Stimulated activated CD4-positive, alpha-beta T cell treated with anti-CD3 and anti-CD28 coated beads, TNF-alpha, amount 100 ng/mL, for 48 hours (primary cell): Measurements from ENCODE around the gene TMEM138.

Experiments
- DNase-seq, 3 donors: peaks; one replicate each; pipeline ENCODE4 v3.0.0-alpha.2; 2020; ENCODE audit warnings: low read depth in 3 of 3

The TMEM138 gene

DNA sequence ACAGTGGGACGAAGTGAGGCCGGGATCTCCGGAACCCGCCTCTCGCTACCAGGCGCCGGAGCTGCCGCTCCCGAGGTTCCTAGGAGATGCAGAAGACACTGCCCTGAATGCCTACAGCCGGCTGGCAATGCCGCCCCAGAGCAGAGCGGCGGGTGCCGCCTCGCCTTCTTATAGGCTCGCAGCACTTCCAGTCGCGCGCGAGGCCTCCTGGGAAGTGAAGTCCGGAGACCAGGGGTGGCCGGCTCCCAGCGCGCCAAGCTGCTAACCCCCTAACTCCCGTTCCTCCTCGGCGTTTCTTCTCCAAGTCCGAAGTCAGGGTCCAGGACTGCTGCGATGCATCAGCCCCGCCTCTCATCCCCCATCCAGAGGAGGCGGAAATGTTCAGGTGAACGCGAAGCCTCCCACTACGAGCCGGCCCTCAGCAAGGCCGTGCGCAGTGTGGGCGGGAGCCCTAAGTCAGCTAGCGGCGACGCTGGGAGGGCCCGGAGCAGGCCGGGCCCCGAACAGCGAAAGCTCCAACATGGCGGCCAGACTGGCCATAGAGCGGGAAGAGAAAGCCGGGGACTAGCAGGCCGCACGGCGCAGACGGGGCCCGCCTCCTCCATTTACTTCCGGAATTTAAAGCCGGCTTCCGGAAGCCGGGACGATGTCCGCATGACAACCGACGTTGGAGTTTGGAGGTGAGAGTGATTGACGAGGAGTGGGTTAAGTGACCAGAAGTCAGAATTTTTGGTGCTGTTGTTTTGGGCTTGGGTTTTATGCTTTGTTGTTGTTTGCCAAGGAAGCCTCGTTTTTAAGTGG lies at the start of gene TMEM138, which contains the start of gene CYB561A3:
Gene TMEM138 (plus strand): TSS at position 634 of the 801 bp plus-strand sequence. CDS start 2,017 bp downstream, outside the sequence.
Gene CYB561A3 (minus strand): TSS at position 142 of the 801 bp plus-strand sequence. CDS start 5,169 bp downstream, outside the sequence.
- DNase-seq: peak; percentile 83 to 90 (median 84)

DNA sequence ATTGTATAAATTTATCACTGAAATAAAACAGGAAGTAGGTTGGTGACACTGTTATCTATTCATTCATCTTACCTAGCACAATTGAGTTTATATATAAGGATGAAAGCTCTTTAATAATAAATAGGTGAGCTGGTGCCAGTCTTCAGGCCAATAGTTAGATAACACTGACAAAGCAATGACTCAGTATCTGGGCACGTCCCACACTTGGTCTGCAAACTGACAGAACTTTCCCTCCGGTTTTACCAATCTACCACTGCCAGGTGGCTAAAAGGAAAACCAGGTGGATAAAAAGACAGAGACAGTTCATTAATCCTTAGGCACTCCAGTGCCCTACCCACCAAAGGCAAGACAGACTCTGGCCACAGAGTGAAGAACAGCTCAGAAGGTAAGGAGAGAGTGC lies 46.9 kb upstream of the TMEM138 start:
- no peak for DNase-seq

- no peak for DNase-seq
These were observed 36.3 kb upstream of the TMEM138 start for GRCh38 chr11:61325649-61326414.

DNA sequence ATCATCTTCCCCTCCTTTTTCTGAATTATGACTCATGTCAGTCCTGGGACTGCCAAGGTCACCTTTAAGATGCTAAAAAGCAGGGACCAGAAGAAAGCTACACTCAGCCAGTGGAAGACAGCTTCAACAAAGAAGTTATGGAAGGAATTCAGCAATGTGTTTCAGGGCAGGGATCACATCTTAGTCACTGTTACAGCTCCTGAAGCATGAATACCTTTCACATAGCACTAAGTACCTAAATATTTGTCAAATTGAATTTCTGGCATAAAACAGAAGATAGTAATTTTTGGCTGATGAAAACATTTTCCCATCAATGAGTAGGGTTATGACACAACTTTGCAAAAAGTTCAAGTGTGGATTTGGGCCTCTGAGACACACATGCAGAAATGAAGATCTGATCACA lies 34.5 kb upstream of the TMEM138 start:
- DNase-seq: no peak

- no peak for DNase-seq
These were observed 33.8 kb upstream of the TMEM138 start for GRCh38 chr11:61328351-61328750.

DNA sequence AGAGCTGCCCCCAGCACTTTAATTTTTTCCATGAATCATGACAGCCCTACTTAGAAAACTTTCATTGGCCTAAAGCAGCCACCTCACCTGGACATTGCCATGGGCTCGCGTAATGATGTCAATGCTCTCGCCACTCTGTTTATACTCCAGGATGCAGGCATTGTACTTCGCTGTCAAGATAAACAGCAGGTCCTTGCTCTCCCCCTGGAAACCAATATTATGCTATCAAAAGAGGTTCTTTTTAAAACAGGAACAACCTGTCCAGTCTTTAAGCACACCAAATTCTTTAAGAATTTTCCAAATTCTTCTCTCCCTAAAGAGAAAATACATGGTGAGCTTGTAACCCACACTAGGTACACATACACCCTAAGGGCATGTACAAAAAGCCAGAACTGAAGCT lies 32.3 kb upstream of the TMEM138 start:
- DNase-seq: no peak

- no peak for DNase-seq
These were observed 30.5 kb upstream of the TMEM138 start for GRCh38 chr11:61331651-61332050.

- no peak for DNase-seq
These were observed 29.8 kb upstream of the TMEM138 start for GRCh38 chr11:61332281-61332796.

DNA sequence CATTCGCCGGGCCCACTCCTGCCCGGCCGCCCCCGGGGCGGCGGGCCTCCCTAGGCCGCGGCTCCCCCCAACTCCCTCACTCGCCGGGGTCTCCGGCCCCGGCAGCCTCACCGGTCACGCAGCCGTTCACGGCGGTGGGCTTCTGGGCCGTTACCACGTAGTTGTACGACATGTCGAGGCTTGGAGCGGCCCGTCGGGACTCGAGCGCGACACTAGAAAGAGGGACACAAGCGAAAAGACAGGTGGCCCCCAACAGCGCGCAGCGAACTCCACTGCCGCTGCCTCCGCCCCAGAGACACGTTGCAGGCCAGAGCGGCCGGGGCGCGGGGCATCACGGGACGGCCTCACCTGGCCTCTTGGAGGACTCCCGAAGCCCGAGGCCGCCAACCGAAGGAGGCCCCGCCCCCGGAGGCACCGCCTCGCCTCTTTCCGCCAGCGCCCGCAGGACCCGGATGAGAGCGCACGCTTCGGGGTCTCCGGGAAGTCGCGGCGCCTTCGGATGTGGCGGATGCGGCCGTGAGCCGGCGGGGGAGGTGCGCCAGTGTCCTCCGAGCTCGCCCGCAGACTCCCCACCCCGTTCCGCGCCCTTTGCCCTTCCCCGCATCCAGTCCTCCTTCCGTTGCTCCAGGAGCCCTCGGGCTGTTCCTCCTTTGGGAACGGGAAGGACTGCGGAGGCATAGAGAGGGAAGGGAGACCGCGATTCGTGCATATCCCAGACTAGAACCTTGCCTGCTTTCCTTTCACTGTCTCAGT lies 29.2 kb upstream of the TMEM138 start, which contains the start of the genes DDB1 and TKFC:
Gene DDB1 (minus strand): TSS at position 309 of the 753 bp plus-strand sequence. CDS start 137 bp downstream, at position 172.
Gene TKFC (plus strand): TSS at position 432 of the 753 bp plus-strand sequence. CDS start 1,501 bp downstream, outside the sequence.
- DNase-seq: peak; percentile 96 to 98 (median 97)

DNA sequence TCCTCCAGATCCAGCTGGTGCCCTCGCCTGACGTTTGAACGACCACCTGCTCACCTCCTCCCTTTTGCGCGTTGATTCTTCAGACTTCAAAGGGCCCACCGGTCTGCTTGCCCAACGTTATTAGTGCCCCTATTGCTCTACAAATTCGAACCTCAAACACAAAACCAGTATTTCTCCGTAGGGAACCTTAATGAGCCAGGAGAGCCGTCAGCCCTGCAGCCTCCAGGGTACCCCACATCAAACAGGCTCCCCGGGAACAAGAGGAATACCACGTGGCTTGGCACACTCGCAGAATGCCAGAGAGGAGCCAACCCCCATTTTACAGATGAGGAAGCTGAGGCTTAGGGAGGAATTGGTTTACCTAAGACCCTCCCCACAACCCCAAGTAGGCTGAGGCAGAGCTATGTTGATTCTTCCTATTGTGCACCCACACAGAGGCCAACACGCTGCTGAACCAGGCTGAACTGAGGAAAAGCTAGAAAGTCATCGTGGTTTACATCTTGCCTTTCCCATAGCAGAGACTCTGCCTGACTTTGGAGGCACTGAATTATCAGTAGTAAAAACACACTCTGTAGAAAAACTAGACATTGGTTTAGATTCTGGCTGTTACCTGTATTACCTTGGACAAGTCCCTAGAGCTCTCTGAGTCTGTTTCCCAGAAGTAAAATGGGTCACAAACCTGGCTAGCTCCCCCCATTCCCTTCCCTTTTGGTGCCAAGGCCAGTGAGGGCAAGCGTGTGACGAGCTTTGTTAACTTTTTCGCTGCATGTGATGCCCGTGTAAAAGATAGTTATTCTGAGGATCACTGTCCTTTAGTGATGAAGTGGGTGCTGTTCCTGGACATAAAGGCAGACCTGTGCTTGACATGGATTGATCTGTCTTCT lies 28.4 kb upstream of the TMEM138 start:
- DNase-seq: no peak

DNA sequence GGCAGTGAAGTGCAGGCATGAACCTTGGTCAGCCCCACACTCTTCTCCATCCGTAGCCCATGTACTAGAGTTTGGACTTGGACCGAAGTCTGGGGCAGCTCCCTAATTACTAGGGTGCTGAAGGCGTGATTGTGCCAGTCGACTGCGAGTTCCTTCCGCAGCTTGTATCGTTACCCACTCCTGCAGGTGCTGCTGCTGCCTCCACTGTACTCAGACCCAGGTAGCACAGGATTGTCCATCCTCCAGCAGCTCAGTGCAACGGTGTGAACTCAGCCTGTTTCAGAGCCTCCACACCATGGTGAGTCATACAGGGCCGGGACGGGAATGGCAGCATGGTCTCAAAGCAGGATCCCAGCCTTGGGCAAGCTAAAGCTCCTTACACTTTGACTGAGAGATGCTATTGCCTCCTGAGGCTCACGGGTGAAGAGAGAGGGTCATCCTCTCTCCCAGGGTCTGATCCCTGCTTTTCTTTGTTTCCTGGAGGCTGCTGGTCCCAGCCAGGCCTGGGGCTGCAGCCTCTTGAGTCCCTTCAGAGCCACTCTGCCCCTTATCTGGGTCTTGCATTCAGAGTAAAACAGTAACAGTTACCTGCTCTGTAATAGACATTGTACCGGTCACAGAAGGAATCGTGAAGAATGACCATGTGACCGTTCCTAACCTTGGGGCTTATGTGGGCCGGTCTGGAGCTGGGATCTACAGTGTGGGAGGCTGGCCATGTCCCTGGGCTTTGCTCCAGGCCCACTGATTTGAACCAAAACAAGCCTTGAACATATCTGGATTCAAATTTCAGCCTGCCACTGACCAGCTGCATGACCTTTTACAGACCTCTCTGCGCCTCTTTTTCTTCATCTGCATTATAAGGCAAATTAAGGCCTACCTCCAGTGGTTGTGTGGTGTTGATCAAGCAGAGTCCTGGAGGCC lies 27.5 kb upstream of the TMEM138 start:
- DNase-seq: no peak

- no peak for DNase-seq
These were observed 26.8 kb upstream of the TMEM138 start for GRCh38 chr11:61335355-61335710.

GRCh38 chr11:61336171-61336935 lies 25.8 kb upstream of the TMEM138 start:
- DNase-seq: peak; percentile 67 to 73 (median 67)

DNA sequence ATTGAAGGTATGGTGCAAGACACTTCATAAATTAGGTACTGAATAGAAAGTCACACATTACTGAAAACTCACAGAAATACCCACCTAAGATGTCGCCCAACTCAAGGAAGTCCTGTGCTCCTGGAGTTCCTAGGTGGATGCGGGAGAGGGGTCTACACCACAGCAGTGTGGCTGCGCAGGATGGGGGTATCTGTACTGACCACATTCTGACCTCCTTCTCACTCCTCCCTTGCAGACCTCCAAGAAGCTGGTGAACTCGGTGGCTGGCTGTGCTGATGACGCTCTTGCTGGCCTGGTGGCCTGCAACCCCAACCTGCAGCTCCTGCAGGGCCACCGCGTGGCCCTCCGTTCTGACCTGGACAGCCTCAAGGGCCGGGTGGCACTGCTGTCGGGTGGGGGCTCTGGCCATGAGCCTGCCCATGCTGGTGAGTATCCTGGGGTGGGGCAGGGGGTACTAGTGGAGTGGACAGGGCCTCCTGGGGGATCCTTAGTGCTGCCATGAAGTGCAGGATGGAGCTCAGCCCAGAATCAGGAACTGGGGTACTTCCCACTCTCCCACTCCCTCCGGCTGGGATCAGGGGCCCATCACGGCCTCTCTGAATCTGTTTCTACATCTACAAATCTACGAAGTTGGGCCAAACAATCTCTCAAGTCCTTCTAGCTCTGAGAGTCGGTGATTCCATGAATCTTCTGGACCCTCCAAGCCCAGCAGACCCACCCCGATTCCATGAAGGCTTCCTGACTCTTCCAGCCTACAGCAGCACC lies 24.3 kb upstream of the TMEM138 start:
- DNase-seq: no peak

DNA sequence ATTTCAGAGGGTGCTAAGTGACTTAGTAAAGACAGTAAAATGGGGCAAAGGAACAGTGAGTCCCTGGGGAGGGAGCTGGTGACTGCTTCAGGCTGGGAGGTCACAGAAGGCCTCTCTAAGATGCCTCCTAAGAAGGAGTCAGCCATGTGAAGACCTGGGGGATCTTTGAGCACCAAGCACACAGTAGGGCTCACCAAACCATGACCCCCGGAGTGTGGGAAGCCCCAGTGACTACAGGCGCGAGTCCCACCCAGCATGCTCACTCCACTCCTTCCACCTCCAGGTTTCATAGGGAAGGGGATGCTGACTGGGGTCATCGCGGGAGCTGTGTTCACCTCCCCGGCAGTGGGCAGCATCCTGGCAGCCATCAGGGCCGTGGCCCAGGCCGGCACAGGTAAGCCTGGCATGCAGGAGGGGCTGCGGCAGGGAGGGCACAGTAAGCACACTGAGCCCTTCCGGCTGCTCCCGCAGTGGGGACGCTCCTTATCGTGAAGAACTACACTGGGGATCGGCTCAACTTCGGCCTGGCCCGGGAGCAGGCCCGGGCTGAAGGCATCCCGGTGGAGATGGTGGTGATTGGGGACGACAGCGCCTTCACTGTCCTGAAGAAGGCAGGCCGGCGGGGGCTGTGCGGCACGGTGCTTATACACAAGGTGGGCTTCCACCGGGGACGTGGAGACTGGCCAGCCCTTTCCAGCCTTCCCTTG lies 23.2 kb upstream of the TMEM138 start:
- DNase-seq: no peak

DNA sequence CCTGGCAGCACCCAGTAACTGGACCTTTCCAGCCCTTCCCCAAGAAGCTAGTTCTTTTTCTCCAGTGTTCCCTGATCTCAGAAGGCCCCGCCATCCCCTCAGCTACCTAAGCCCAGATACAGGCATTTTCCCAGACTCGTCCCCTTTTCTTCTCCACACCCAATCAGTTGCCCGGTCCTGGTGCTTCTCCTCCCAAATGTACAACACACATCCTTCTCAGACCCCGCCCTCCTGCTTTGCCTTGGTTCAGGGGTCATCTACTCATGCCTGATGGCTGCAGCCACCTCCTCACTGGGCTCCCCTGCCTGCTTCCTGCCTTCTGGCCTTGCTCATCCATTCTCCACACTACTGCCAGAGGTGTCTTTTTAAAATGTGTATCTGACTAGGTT lies 22.7 kb upstream of the TMEM138 start:
- no peak for DNase-seq

DNA sequence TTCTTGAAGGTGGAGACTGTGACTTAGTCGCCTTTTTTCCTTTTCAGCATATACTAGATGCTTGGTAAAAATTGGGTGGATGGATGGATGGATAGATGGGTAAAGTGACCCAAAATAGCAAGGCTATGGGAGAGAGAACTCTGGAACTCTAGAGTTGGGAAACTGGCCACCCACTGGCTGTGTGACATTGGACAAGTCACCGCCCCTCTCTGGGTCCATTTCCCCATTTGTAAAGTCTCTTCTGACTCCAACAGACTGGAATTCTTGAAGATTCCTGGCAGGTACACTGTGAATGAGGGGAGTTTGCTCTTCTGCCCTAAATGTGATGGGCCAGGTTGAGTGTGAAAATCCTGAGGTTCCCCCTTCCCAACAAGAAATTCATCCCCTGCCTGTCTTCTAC lies 21.2 kb upstream of the TMEM138 start:
- no peak for DNase-seq
